HUES48 (cell line): ENCODE data around the gene ATP1A3.
"Not testable (repeated sequence)": the region's sequence is repeated elsewhere in the genome, so short reads cannot be mapped to it uniquely, and the experiment has no call there.

Experiments
- H3K27ac ChIP-seq: one replicate; pipeline ENCODE4 v1.7.0; 2013; ENCODE audit warnings: low read depth, low read length, inconsistent platforms
- H3K27me3 ChIP-seq: 2 replicates; pipeline ENCODE4 v1.6.1; 2013; ENCODE audit warnings: mild to moderate bottlenecking, low read length; ENCODE audit not compliant: control insufficient read depth, insufficient read depth
- H3K36me3 ChIP-seq: 2 replicates; pipeline ENCODE4 v1.6.1; 2013; ENCODE audit warnings: low read length; ENCODE audit not compliant: control insufficient read depth, insufficient read depth
- H3K4me1 ChIP-seq: 2 replicates; pipeline ENCODE4 v1.6.1; 2013; ENCODE audit warnings: mild to moderate bottlenecking, low read length; ENCODE audit not compliant: control insufficient read depth, insufficient read depth
- H3K4me3 ChIP-seq: 2 replicates; pipeline ENCODE4 v1.5.1; 2013; ENCODE audit warnings: mild to moderate bottlenecking, low read depth, low read length
- H3K9ac ChIP-seq: 2 replicates; pipeline ENCODE4 v1.6.1; 2013; ENCODE audit warnings: mild to moderate bottlenecking, low read depth, low read length, moderate library complexity
- H3K9me3 ChIP-seq: 2 replicates; pipeline ENCODE4 v1.6.1; 2013; ENCODE audit warnings: low read length; ENCODE audit not compliant: control insufficient read depth, insufficient read depth

Gene ATP1A3

DNA sequence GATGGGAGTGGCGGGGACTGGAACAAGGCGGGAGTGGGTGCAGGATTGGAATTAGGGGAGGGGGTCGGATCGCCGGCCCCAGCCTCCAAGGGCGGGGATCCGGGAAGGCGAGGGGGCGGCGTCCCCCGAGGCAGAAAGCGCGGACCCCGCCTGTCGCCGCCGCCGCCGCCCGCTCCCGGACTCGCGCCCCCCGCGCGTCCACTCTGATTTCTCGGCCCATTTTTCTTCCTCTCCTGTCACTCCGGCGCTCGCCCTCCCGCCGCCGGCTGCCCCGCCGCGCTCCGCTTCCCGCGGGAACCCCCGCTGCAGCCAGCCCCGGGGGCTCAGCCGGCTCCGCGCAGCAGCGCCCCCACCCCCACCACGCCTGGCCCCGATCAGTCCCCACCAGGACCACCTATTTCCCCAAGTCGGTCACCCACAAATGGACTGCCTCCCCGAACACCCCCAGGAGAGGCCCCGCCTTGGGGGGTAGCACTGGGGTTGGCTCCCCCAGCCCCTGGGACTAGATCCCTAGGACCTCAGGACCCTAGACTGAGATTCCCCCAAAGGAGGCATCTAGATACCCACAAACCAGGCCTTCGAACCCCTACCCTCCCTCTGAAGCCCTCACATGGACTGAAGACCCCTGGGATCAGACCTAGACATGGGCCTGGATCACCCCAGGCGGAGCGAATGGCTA lies 53.2 kb downstream of the ATP1A3 start:
- no peaks in the 10 kb centered on the region for H3K36me3 ChIP-seq
- no peak overlapping the region for H3K27ac ChIP-seq
- no peaks in the 10 kb centered on the region for H3K4me1 ChIP-seq
- H3K4me3 ChIP-seq, result peak overlapping the region; percentile 52
- H3K9ac ChIP-seq, result no peak overlapping the region
- H3K9me3 ChIP-seq, result no peaks in the 10 kb centered on the region
- H3K27me3 ChIP-seq, result peaks cover 53% of the 10 kb centered on the region

DNA sequence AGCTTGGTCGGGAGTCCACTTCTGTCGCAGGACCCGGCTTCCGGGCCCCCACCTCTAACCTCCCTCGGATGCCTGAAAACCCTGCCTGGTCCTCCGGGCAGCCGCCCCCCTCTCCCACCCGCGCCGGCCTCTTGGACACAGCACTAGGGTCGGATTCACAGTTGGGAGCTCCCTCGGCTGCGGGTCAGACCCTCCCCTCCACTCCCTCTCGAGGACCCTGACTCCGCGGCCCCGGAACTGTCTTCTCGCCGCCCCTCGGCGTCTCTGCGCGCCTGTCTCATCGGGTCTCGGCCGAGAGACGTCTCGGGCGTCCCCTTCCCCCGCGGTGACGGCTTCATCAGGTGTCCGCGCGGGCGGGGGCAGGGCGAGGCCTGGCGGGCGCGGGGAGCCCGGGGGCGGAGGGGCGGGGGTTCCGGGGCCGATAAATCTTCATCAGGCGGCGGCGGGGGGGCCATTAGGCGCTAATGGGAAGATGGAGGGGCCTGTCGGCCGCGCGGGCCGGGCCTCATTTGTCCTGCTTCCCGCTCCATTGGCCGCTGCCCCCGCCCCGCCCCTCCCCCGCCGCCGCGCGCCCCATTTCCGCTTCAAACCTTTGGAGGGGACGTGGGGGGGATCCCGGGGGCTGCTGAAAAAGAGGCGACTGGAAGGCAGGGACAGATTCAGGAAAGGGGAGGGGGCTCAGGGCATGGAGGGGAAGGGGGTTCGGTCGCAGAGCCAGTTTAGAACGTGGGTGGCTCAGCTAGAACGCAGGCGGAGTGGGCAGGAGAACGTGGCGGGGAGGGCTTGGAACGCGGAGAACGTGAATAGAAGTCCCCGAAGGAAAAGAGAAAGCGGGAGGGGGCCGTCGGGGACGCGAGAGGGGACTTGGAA lies 53.9 kb downstream of the ATP1A3 start:
- H3K9ac ChIP-seq, result no peak overlapping the region
- peak overlapping the region; percentile 52 for H3K4me3 ChIP-seq
- H3K4me1 ChIP-seq, result no peaks in the 10 kb centered on the region
- H3K27me3 ChIP-seq, result peaks cover 61% of the 10 kb centered on the region
- H3K27ac ChIP-seq, result no peak overlapping the region
- H3K36me3 ChIP-seq, result no peaks in the 10 kb centered on the region
- no peaks in the 10 kb centered on the region for H3K9me3 ChIP-seq

DNA sequence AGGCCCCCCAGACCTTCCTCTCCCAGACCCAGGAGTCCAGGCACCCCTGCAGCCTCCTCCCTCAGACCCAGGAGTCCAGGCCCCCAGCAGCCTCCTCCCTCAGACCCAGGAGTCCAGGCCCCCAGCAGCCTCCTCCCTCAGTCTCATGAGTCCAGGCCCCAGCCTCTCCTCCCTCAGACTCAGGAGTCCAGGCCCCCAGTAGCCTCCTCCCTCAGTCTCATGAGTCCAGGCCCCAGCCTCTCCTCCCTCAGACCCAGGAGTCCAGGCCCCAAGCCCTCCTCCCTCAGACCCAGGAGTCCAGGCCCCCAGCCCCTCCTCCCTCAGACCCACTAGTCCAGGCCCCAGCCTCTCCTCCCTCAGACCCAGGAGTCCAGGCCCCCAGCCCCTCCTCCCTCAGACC lies 54.8 kb downstream of the ATP1A3 start:
- H3K9ac ChIP-seq, H3K4me1 ChIP-seq: not testable (repeated sequence)

DNA sequence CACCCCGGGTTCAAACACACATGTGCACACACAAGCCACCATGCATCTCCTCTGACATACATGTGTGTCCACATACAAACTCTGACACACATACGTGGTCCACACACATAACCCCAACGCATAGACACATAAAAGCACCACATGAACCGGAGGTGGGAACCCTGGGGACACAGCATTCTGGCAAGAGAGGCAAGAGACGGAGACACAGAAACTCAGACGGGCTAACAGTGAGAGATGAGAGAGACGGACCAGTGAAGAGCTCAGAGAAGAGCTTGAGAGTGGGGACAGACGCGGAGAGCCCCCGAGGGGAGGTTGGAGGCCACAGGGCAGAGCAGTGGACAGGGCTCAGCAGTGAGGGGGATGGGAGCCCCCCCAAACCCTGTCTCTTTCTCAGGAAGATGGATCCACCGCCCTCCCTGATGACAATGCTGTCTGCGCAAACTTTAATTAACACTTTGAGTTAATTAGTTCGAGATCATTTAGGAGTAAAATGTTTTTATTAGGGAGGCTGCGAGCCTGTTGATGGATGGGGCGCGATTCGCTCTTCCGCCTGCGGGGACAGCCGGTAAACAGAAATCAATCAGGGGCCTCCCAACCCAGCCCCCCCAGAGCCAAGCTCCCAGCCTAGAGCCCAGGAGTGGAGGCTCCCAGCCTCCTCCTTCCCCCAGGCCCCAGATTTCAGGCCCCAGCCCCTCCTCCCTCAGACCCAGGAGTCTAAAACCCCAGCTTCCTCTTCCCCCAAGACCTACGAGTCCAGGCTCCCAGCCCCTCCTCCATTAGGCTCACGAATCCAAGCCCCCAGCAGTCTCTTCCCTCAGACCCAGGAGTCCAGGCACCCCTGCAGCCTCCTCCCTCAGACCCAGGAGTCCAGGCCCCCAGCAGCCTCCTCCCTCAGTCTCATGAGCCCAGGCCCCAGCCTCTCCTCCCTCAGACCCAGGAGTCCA lies 56.2 kb downstream of the ATP1A3 start:
- Histone ChIP-seq H3K27ac (no peak overlapping the region), H3K9me3 (no peaks in the 10 kb centered on the region), H3K4me1 (no peaks in the 10 kb centered on the region; the same call in 1 of the 2 replicates), H3K27me3 (peaks cover 79% of the 10 kb centered on the region), H3K36me3 (no peaks in the 10 kb centered on the region), H3K9ac (no peak overlapping the region), H3K4me3 (no peak overlapping the region)

More for the DNA sequence above, 54.8 kb downstream of the ATP1A3 start:
- H3K4me3 ChIP-seq, H3K9me3 ChIP-seq, H3K36me3 ChIP-seq, H3K27ac ChIP-seq: not testable (repeated sequence)
- H3K27me3 ChIP-seq, result peaks cover 70% of the 10 kb centered on the region

DNA sequence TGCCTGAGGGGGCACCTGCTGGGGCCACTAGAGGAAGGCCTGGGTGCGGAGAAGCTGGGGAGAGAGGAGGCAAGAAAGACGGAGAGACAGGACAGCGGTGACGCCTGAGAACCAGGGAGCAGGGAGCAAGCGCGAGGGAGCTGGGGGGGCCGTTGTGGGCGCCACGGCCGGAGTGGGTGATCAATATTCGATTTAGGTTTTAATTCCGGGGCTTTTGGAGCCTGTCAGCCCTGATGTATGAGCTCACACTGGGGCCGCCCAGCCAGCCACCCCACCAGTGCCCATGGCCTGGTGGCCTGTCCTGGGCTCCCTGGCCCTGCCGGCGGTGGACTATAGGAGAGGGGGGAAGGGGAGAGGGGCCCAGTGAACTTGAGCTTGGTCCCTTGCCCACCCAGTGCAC lies 57.1 kb downstream of the ATP1A3 start:
- Histone ChIP-seq H3K9me3 (no peaks in the 10 kb centered on the region), H3K27ac (no peak overlapping the region), H3K9ac (no peak overlapping the region), H3K4me1 (peaks cover 2% of the 10 kb centered on the region), H3K36me3 (no peaks in the 10 kb centered on the region), H3K27me3 (peaks cover 85% of the 10 kb centered on the region), H3K4me3 (no peak overlapping the region)

DNA sequence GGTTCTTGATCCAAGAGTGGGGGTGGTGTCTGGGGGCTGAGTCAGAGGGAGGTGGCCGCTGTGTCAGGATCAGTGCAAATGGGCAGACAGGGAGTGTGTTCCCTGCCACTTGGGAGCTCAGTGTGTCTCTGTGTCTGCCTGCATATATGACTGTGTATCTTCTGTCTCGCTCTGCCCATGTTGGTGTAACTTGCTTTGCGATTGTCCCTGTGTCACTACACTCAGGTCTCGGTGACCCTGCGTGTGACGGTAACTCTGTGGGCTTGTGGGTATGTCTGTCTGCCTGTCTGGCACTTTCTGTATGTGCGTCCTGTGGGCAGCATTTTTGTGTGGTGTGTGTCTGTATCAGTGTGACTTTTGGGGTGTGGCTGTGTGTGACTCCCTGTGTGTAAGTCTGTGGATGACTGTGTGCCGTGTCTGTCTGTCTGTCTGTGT lies 57.6 kb downstream of the ATP1A3 start:
- Histone ChIP-seq H3K9ac (no peak overlapping the region), H3K4me3 (no peak overlapping the region), H3K27ac (no peak overlapping the region), H3K36me3 (no peaks in the 10 kb centered on the region), H3K27me3 (peaks cover 86% of the 10 kb centered on the region), H3K4me1 (peaks cover 7% of the 10 kb centered on the region), H3K9me3 (no peaks in the 10 kb centered on the region)

DNA sequence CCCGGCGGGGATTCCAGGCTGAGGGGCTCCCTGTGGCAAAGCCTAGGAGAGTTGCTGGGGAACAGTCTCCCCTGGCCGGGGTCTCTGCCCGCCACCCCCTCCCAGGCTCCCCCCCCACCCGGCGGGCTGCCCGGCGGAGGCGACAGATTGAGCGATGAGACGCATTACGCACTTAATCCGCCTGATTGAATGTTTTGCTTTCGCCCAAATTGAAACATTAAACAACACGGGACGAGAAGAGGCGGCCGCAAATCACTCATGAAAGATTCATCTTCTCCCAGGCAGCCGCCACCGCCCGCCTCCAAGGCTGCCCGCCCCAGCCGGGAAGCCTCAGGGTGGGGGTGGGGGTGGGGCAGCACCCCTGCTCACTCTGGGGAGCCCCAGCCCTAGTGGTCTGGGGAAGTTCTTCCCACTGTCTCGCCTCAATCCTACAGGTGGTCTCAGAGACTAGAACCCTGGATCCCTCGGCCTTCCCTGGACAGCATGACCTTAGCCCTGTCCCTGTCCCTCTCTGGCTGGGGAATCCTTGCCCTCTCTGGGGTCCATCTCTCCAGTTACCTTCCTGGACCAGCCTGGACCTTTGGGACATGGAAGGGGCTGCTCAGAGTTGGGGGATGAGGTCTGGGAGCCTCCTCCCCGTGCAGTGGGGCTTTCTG lies 58.1 kb downstream of the ATP1A3 start:
- Histone ChIP-seq H3K36me3 (no peaks in the 10 kb centered on the region), H3K4me3 (no peak overlapping the region), H3K9ac (no peak overlapping the region), H3K9me3 (no peaks in the 10 kb centered on the region), H3K27me3 (peaks cover 86% of the 10 kb centered on the region), H3K27ac (no peak overlapping the region), H3K4me1 (peaks cover 8% of the 10 kb centered on the region)

DNA sequence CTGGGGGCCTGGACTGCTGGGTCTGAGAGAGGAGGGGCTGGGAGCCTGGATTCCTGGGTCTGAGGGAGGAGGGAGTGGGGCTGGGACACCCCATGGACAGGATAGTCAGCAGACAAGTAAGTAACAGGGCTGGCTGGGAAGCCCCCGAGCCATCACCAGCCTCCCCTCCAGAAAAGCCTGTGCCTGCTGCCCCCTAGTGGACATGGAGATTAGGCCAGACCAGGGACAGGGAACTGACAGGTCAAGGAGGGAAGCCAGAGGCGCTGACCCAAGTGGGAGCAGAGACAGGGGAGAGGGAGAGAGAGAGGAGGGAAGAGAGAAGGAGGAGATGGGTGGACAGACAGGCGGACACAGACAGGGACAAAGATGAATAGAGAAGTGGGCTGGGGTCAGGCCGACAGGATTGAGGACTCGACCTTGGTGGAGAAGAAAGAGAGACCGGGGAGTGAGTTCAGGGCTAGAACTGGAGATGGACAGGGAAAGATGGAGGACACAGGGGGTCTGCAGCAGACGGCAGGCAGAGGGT lies 59.1 kb downstream of the ATP1A3 start:
- peaks cover 88% of the 10 kb centered on the region for H3K27me3 ChIP-seq
- H3K36me3 ChIP-seq, result no peaks in the 10 kb centered on the region
- no peak overlapping the region for H3K4me3 ChIP-seq
- no peak overlapping the region for H3K9ac ChIP-seq
- no peak overlapping the region for H3K27ac ChIP-seq
- no peaks in the 10 kb centered on the region for H3K9me3 ChIP-seq
- peaks cover 8% of the 10 kb centered on the region for H3K4me1 ChIP-seq

DNA sequence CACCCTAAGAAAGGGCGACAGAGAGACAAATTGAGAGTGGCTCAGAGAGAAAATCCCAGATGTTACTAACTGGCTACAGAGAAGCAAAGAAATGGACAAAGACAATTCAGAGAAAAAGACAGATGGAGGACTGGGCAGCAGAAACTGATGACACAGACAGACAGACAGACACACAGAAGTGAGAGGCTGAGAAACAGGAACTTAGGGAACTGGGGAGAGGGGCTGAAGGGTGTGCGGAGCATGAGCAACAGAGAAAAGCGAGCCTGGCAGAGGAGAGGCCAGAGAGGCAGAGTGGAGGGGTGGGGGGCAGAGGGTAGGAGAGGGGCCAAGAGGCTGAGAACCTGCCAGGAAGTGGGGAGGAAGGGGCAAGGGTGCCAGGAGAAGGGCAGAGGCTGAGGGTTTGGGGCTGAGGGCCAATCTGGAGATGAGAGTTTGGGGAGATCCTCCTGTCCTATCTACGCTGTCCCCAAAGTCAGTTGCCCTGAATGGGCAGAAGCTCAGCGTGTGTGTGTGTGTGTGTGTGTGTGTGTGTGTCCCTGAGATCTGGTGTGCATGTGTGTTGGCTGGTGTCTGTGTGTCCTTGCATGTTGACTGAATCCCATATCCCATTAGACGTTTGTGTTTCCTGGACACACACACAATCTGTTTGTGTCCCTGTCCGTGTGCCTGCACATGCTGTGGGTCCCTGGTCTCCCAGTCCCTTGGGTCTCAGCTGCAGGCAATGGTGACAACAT lies 60.2 kb downstream of the ATP1A3 start:
- Histone ChIP-seq H3K9ac (no peak overlapping the region), H3K9me3 (no peaks in the 10 kb centered on the region), H3K27me3 (peaks cover 94% of the 10 kb centered on the region), H3K27ac (no peak overlapping the region), H3K36me3 (no peaks in the 10 kb centered on the region), H3K4me1 (peaks cover 12% of the 10 kb centered on the region), H3K4me3 (no peak overlapping the region)
